Stimulated activated CD4-positive, alpha-beta T cell treated with anti-CD3 and anti-CD28 coated beads, Interleukin-15, amount 100 ng/mL, for 24 hours (primary cell): Measurements from ENCODE around the gene CCR5.
"Not testable (repeated sequence)": the region's sequence is repeated elsewhere in the genome, so short reads cannot be mapped to it uniquely, and the experiment has no call there.

Source experiments
- DNase-seq: peaks from one replicate; pipeline ENCODE4 v3.0.0-alpha.2; 2020

CCR5 gene

GRCh38 chr3:46388847-46389246 lies 18.1 kb downstream of the CCR5 start:
- not testable (repeated sequence) for DNase-seq

GRCh38 chr3:46389306-46389705 lies 18.6 kb downstream of the CCR5 start:
- DNase-seq = no peak

- DNase-seq = not testable (repeated sequence)
These were observed 20.8 kb downstream of the CCR5 start for GRCh38 chr3:46391526-46391925.

- DNase-seq = no peak
These were observed 22.3 kb downstream of the CCR5 start for GRCh38 chr3:46393011-46393410.

- DNase-seq = no peak
These were observed 23.0 kb downstream of the CCR5 start for GRCh38 chr3:46393554-46394434.

GRCh38 chr3:46395210-46395661 lies 24.5 kb downstream of the CCR5 start:
- DNase-seq = no peak

- no peak for DNase-seq
These were observed 25.2 kb downstream of the CCR5 start for GRCh38 chr3:46395766-46396530.

- DNase-seq = no peak
These were observed 26.4 kb downstream of the CCR5 start for GRCh38 chr3:46397111-46397510.

GRCh38 chr3:46398186-46398955 lies 27.6 kb downstream of the CCR5 start:
- no peak for DNase-seq

GRCh38 chr3:46399098-46399497 lies 28.4 kb downstream of the CCR5 start:
- no peak for DNase-seq

- no peak for DNase-seq
These were observed 28.8 kb downstream of the CCR5 start for GRCh38 chr3:46399557-46399956.

GRCh38 chr3:46400000-46400734 lies 29.4 kb downstream of the CCR5 start:
- no peak for DNase-seq

GRCh38 chr3:46400846-46401245 lies 30.1 kb downstream of the CCR5 start:
- DNase-seq = no peak

GRCh38 chr3:46401579-46401978 lies 30.8 kb downstream of the CCR5 start:
- DNase-seq = no peak

- not testable (repeated sequence) for DNase-seq
These were observed 32.2 kb downstream of the CCR5 start for GRCh38 chr3:46402902-46403301.

GRCh38 chr3:46405301-46406019 lies 34.7 kb downstream of the CCR5 start:
- DNase-seq = no peak

GRCh38 chr3:46406443-46406787 lies 35.7 kb downstream of the CCR5 start:
- DNase-seq = no peak

- DNase-seq = peak; percentile 48
These were observed 36.3 kb downstream of the CCR5 start, which contains the start of the genes CCR5AS and CCRL2 for GRCh38 chr3:46406788-46407611. TSS of gene CCR5AS (minus strand) at chr3:46407066. TSS of gene CCRL2 (plus strand) at chr3:46407259. CDS start at chr3:46408080, 821 bp downstream.

GRCh38 chr3:46407970-46408369 lies 37.2 kb downstream of the CCR5 start:
- no peak for DNase-seq

GRCh38 chr3:46408853-46409252 lies 38.1 kb downstream of the CCR5 start:
- DNase-seq = no peak
